ENCODE data around the gene PHEX.

Gene PHEX

DNA sequence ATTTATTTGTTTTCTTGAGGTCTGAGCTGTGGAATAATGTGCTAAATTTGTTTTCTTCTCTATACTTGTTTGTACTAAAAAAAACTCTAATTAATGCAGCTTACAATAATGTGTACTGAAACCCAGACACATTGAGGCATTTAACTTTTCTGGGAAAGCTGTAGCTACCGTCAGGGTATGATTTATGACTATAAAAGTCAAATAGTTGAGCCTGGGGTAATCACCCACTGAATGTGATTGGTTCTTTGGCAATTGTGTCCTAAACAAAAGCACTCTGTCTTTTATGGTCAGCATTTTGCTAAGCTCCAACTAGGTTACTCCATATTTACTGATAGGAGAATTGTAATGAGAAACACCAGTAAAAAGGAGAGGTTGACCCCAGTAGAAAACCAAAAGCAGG is 174.7 kb downstream of the PHEX start:
- DNase-seq (ENCODE audit: low spot score), result no peak
- ChIA-PET POLR2A (ENCODE audit: low non-redundant PET) (no interaction called here), CTCF (no interaction called here)
- TF ChIP-seq, protein P1, sequence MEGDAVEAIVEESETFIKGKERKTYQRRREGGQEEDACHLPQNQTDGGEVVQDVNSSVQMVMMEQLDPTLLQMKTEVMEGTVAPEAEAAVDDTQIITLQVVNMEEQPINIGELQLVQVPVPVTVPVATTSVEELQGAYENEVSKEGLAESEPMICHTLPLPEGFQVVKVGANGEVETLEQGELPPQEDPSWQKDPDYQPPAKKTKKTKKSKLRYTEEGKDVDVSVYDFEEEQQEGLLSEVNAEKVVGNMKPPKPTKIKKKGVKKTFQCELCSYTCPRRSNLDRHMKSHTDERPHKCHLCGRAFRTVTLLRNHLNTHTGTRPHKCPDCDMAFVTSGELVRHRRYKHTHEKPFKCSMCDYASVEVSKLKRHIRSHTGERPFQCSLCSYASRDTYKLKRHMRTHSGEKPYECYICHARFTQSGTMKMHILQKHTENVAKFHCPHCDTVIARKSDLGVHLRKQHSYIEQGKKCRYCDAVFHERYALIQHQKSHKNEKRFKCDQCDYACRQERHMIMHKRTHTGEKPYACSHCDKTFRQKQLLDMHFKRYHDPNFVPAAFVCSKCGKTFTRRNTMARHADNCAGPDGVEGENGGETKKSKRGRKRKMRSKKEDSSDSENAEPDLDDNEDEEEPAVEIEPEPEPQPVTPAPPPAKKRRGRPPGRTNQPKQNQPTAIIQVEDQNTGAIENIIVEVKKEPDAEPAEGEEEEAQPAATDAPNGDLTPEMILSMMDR (conservative IDR thresholded peaks at IDR 0.05; ENCODE audit: low read depth), result no peak
- no peak overlapping the region for H3K27ac ChIP-seq

DNA sequence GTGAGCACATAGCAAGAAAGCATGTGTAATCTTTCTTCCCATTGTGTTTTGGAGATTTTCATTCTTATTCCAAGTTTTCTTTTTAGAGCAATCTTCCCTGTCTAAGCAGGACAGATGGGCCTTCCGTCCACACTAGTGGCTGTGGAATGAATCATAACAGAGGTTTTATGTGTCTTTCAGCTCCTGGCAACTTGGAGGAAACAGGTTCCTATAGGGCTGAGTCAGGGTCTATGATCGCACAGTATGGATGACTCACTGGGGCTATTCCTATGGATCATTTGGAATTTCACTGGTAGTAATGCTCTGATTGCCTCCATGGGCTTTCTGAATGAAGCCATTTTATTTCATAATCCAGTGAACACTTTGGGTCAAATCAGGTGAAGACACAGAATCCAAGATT is 188.8 kb downstream of the PHEX start:
- TF ChIP-seq, protein P1 (conservative IDR thresholded peaks at IDR 0.05; ENCODE audit: low read depth), result no peak
- POLR2A ChIA-PET (ENCODE audit: low non-redundant PET), result no interaction called here
- CTCF ChIA-PET, result no interaction called here
- DNase-seq (ENCODE audit: low spot score), result peak; percentile 83
- no peak overlapping the region for H3K27ac ChIP-seq

DNA sequence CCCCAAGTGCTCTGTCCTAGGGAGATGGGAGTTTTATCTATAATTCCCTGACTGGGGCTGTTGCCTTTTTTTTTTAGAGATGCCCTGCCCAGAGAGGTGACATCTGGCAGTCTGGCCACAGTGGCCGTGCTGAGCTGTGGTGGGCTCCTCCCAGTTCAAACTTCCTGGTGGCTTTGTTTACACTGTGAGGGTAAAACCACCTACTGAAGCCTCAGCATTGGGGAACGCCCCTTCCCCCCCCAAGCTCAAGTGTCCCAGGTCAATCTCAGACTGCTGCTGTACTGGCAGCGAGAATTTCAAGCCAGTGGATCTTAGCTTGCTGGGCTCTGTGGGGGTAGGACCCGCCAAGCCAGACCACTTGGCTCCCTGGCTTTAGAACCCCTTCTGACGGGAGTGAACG is 202.3 kb downstream of the PHEX start:
- no peak for DNase-seq (ENCODE audit: low spot score)
- no peak overlapping the region for H3K27ac ChIP-seq
- ChIA-PET CTCF (no interaction called here), POLR2A (ENCODE audit: low non-redundant PET) (no interaction called here)
- TF ChIP-seq, protein P1 (conservative IDR thresholded peaks at IDR 0.05; ENCODE audit: low read depth), result no peak

DNA sequence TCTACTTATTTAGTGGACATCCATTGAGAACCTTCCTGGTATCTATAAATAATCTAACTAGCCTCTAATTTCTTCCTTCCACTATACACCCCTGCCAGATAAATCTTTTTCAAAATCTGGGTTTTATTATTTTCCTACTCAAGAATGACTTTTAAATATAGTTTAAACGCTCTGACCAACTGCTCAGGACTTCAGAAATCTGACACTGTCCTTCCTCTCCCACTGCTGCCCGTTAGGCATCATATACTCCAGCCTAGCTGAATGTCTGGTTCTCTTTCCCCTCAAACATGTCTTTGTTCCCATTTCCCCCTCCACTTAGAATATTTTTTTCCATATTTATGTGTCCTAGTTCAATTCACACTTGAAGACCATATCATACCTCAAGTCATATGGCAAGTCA is 205.4 kb downstream of the PHEX start:
- POLR2A ChIA-PET (ENCODE audit: low non-redundant PET), result no interaction called here
- DNase-seq (ENCODE audit: low spot score), result no peak
- CTCF ChIA-PET, result no interaction called here
- no peak overlapping the region for H3K27ac ChIP-seq
- TF ChIP-seq, protein P1 (conservative IDR thresholded peaks at IDR 0.05; ENCODE audit: low read depth), result no peak

DNA sequence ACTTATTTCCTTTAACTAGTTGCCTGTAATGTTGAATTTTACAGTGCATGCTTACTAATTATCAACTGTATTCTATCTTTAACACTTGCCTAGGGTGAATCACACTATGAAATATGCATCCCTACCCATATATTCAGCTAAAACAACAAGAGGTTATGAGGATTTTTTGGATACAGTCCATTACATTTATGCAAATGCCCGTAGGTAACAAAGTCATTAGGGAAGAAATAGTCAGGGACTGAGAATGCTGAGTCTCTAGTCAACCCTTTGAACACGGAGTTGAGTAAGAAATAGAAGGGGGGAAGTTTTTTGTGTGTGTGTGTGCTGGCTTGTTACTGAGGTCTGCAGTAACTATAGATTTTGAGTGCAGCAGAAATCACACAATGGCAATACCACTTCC is 214.5 kb downstream of the PHEX start:
- DNase-seq (ENCODE audit: low spot score), result peak; percentile 62
- TF ChIP-seq, protein P1 (conservative IDR thresholded peaks at IDR 0.05; ENCODE audit: low read depth), result no peak
- ChIA-PET CTCF (no interaction called here), POLR2A (ENCODE audit: low non-redundant PET) (no interaction called here)
- no peak overlapping the region for H3K27ac ChIP-seq

DNA sequence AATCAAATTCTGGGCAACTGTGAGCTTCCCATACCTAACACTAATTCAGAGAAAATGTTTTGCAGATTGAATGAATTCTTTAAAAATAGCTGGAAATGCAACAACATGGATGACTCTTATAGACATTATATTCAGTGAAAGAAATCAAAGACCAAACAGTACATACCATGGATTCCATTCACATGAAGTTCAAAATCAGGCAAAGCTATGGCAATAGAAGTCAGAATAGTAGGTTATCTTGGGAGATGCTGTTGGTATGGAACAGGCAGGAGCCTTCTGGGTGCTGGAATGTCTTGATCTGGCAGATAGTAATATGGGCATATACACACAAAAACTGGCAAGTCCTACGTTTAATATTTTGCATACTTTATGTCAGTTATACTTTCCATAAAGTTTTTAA is 215.0 kb downstream of the PHEX start:
- DNase-seq (ENCODE audit: low spot score), result peak; percentile 5
- ChIA-PET CTCF (no interaction called here), POLR2A (ENCODE audit: low non-redundant PET) (no interaction called here)
- H3K27ac ChIP-seq, result no peak overlapping the region
- TF ChIP-seq, protein P1 (conservative IDR thresholded peaks at IDR 0.05; ENCODE audit: low read depth), result no peak

DNA sequence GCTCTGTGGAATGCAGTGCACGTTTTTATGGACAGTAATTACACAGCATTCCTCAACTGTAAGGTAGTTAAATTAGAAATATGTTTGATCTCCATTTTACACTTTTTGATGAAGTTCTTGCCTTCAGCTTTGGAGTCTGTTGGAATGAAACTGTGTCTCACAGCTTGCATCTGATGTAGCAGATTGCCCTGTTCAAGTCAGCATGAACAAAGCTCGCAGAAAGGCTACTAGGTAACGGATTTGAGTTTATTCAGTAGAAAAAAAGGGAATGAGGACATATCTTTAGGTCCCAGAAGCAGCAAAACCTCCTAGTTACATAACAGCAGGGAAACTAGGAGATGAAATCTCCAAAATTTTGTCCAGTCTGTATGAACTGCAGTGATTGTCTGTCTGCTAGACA is 216.3 kb downstream of the PHEX start:
- DNase-seq (ENCODE audit: low spot score), result no peak
- ChIA-PET POLR2A (ENCODE audit: low non-redundant PET) (no interaction called here), CTCF (interaction anchor here (0.6 kb wide), 1 partner anchor 112 kb away, joined by 3 read pairs; no protein-coding TSS in a partner anchor)
- TF ChIP-seq, protein P1 (conservative IDR thresholded peaks at IDR 0.05; ENCODE audit: low read depth), result no peak
- H3K27ac ChIP-seq, result no peak overlapping the region
